HL-60 (cell line): ENCODE measurements around the gene VMAC.

ENCODE experiments used
- DNase-seq, 2 experiments: peaks; one replicate each; pipeline ENCODE4 v3.0.0-alpha.2; 2010 to 2020; ENCODE audit warnings: low read depth in 1 of 2, low spot score in 1 of 2
- H3K27ac ChIP-seq: fragments of 250-450 bp; sonication (Bioruptor Pico); replicated peaks from 2 replicates; pipeline ENCODE4 v1.5.1; 2020; ENCODE audit warnings: mild to moderate bottlenecking, moderate library complexity
- H3K27me3 ChIP-seq: fragments of 250-450 bp; sonication (Bioruptor Pico); 2 replicates; pipeline ENCODE4 v1.5.1; 2021; ENCODE audit warnings: mild to moderate bottlenecking, moderate library complexity; ENCODE audit not compliant: insufficient read depth, poor library complexity, severe bottlenecking
- H3K4me3 ChIP-seq: replicated peaks from 2 replicates; pipeline ENCODE4 v1.5.1; 2011; ENCODE audit warnings: mild to moderate bottlenecking, control low read depth, low read length; ENCODE audit not compliant: insufficient read depth
- GABPA ChIP-seq: IDR thresholded peaks from 2 replicates; pipeline ENCODE4 v1.6.1; 2012; ENCODE audit warnings: low read depth
- POLR2AphosphoS5 ChIP-seq: IDR thresholded peaks from 2 replicates; pipeline ENCODE4 v1.6.1; 2012; ENCODE audit warnings: low read depth
- REST ChIP-seq: IDR thresholded peaks from 2 replicates; pipeline ENCODE4 v1.6.1; 2012; ENCODE audit warnings: low read depth; ENCODE audit not compliant: insufficient replicate concordance
- SPI1 ChIP-seq: IDR thresholded peaks from 2 replicates; pipeline ENCODE4 v1.6.1; 2012; ENCODE audit warnings: low read depth, mild to moderate bottlenecking, borderline replicate concordance
- TF ChIP-seq, protein P1 (sequence below): IDR thresholded peaks from one replicate; pipeline ENCODE4 v1.5.1; 2011; ENCODE audit warnings: low read length, control low read depth, inconsistent platforms; ENCODE audit not compliant: insufficient read depth

Gene VMAC

DNA sequence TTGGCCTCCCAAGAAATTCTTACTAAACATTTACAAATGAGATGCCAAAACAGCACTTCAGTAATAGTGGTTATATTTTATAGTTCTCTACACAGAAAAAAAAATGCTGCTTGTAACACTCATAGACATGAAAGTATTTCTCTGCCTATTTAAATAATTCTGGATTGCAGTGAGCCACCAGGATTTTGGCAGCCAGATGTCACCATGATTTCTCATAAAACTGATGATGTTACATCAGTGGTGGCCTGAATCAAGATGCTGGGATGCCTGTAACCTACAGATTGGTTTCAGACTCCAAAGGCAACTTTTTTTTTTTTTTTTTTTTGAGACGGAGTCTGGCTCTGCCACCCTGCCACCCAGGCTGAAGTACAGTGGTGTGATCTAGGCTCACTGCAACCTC, 6.7 kb downstream of the VMAC start:
- no peak overlapping the region for H3K27ac ChIP-seq
- DNase-seq, result no peak
- no peaks in the 10 kb centered on the region for H3K27me3 ChIP-seq
- TF ChIP-seq GABPA, result no peak
- TF ChIP-seq, protein P1, sequence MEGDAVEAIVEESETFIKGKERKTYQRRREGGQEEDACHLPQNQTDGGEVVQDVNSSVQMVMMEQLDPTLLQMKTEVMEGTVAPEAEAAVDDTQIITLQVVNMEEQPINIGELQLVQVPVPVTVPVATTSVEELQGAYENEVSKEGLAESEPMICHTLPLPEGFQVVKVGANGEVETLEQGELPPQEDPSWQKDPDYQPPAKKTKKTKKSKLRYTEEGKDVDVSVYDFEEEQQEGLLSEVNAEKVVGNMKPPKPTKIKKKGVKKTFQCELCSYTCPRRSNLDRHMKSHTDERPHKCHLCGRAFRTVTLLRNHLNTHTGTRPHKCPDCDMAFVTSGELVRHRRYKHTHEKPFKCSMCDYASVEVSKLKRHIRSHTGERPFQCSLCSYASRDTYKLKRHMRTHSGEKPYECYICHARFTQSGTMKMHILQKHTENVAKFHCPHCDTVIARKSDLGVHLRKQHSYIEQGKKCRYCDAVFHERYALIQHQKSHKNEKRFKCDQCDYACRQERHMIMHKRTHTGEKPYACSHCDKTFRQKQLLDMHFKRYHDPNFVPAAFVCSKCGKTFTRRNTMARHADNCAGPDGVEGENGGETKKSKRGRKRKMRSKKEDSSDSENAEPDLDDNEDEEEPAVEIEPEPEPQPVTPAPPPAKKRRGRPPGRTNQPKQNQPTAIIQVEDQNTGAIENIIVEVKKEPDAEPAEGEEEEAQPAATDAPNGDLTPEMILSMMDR, result no peak
- TF ChIP-seq REST, result no peak
- TF ChIP-seq SPI1, result no peak
- TF ChIP-seq POLR2AphosphoS5, result no peak
- H3K4me3 ChIP-seq, result no peak overlapping the region

DNA sequence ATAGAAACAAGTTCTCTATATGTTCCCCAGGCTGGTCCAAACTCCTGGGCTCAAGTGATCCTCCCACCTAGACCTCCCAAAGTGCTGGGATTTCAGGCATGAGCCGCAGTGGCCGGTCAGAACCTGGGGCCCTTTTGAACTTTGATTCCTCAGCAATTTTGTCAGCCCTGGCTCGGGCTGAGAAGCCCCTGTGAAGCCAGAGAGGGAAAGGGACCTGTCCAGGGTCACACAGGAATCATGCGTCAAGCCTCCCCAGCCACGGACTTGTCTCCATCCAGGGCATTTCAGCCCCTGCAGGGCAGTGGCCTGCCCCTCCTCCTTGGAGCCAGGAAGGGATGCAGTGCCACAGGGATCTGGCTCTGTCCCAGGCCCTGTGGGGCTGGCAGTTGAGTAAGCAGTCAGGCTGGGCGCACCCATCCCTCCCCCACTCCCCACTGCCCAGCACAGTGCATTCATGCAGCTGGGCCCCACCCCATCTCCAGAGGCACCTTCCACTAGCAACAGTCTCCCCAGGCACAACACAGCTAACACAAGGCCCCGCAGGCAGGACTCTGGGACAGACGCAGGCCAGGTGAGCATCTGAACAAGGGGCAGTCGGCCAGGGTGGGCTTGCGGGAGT, 9.2 kb downstream of the VMAC start, which contains the start of gene CAPS:
CAPS (plus strand) TSS at position 516 of the 619 bp plus-strand sequence. CDS start 153 bp downstream, outside the sequence.
- TF ChIP-seq POLR2AphosphoS5, result no peak
- no peak for TF ChIP-seq SPI1
- TF ChIP-seq GABPA, result no peak
- TF ChIP-seq, protein P1, result no peak
- no peak for TF ChIP-seq REST
- Histone ChIP-seq H3K27me3 (no peaks in the 10 kb centered on the region), H3K4me3 (no peak within 1 kb of the TSS), H3K27ac (no peak within 1 kb of the TSS)
- DNase-seq, result no peak

- no peak for TF ChIP-seq GABPA
- no peak for TF ChIP-seq REST
- TF ChIP-seq POLR2AphosphoS5, result no peak
- no peak for TF ChIP-seq SPI1
- TF ChIP-seq, protein P1, result no peak
- Histone ChIP-seq H3K4me3 (no peak overlapping the region), H3K27ac (no peak overlapping the region), H3K27me3 (no peaks in the 10 kb centered on the region)
- no peak for DNase-seq
Measured at GRCh38 chr19:5914358-5914774, 9.7 kb downstream of the VMAC start.
